ENCODE data around the gene ACD. TPM values are rescaled to one million over a fixed set of nuclear protein-coding genes. Genes with fewer than 3 reads are reported as not detected.

Gene ACD
- total and polyA plus RNA-seq, 9 donors, result 5.3 to 40.8 (median 29.4) TPM

DNA sequence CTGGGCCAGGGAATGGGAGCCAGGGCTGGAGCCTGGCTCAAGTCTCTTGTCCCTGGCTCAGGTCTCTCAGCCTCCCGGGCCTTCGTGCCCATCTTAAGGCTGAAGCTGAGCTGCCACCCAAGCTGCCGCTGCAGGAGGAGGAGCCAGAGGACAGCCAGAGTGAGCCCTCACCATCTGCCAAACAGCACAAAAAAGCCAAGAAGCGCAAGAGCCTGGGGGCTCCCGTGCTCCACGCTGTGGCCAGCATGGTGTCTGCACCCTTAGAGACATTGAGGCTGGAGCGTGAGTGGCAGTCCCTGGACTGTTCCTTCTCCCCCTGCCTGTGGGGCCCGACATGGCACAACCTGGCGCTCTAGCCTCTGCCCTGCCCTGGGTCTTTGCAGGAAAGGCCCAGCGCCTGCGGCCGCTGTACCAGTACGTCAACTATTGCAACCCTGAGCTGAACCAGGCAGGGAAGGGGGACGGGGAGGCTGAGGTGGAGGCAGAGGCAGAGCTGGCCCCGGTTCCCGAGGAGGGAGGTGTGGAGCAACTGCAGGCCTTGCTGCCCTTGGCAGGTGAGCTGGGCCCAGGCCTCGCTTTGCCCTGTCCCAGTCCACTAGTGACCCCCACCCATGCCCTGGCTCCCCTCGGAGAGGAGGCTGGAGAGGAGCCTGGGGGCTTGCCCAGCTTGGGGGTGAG is 7.9 kb upstream of the ACD start:
- no peaks in the 10 kb centered on the region for H3K27me3 ChIP-seq
- no peaks in the 10 kb centered on the region for H3K36me3 ChIP-seq
- peak; percentile 75 to 85 (median 81) for DNase-seq
- peaks cover 10% of the 10 kb centered on the region for H3K4me1 ChIP-seq (ENCODE audit: insufficient read depth)
- no peak for TF ChIP-seq POLR2A (IDR thresholded peaks at IDR 0.05)
- TF ChIP-seq, protein P1, sequence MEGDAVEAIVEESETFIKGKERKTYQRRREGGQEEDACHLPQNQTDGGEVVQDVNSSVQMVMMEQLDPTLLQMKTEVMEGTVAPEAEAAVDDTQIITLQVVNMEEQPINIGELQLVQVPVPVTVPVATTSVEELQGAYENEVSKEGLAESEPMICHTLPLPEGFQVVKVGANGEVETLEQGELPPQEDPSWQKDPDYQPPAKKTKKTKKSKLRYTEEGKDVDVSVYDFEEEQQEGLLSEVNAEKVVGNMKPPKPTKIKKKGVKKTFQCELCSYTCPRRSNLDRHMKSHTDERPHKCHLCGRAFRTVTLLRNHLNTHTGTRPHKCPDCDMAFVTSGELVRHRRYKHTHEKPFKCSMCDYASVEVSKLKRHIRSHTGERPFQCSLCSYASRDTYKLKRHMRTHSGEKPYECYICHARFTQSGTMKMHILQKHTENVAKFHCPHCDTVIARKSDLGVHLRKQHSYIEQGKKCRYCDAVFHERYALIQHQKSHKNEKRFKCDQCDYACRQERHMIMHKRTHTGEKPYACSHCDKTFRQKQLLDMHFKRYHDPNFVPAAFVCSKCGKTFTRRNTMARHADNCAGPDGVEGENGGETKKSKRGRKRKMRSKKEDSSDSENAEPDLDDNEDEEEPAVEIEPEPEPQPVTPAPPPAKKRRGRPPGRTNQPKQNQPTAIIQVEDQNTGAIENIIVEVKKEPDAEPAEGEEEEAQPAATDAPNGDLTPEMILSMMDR (IDR thresholded peaks at IDR 0.05), result peak; percentile 85 to 92 (median 89)
- 17 to 26% (median 19%) methylated on average over 15 to 18 of the region's 18 CpGs for WGBS, 3 donors
- peak overlapping the region; percentile 66 for H3K4me3 ChIP-seq
- intact Hi-C loops (cut with DNase I), result loop anchor here in 3 of 4 donors (5.0 to 10.0 kb wide), 4 partner anchors 106 to 267 kb away; partner anchors contain the start of genes RIPOR1 (in 2 of the 3), CTCF (in 1 of the 3), CTRL (in 1 of the 3) and PSMB10 (in 1 of the 3)
- H3K27ac ChIP-seq, result peak overlapping the region in 1 of 2 donors; percentile 65
- H3K9me3 ChIP-seq, result no peaks in the 10 kb centered on the region

DNA sequence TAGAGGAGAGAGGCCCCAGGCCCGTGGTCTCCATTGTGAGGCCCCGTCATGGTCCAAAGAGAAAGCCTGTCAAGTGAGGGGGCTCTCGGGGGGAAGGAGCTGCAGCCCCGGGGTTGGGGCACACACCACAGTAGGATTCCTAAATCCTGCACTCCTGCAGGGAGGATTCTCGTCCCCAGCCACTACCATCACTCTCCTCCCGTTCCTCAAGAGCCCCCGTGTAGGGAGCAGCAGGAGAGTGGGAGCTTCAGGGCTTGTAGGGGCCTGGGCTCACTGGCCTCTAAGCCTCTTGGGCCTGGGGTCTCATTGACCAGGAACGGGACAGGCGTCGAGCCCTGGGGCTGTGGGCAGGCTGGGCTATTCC is 7.4 kb upstream of the ACD start:
- TF ChIP-seq, protein P1 (IDR thresholded peaks at IDR 0.05), result no peak
- TF ChIP-seq EP300 (IDR thresholded peaks at IDR 0.05) (no peak), POLR2A (IDR thresholded peaks at IDR 0.05) (no peak)
- Histone ChIP-seq H3K4me1 (ENCODE audit: insufficient read depth) (peaks cover 8% of the 10 kb centered on the region), H3K27ac (peak overlapping the region in 1 of 2 donors; percentile 65), H3K9me3 (no peaks in the 10 kb centered on the region), H3K36me3 (no peaks in the 10 kb centered on the region), H3K27me3 (no peaks in the 10 kb centered on the region), H3K4me3 (peak overlapping the region; percentile 66)
- 17 to 21% (median 21%) methylated on average over 7 to 10 of the region's 10 CpGs for WGBS, 3 donors
- DNase-seq, result no peak
- intact Hi-C loops (cut with DNase I), result loop anchor here in 3 of 4 donors (5.0 to 10.0 kb wide), 4 partner anchors 105 to 267 kb away; partner anchors contain the start of genes RIPOR1 (in 2 of the 3), CTCF (in 1 of the 3), CTRL (in 1 of the 3) and PSMB10 (in 1 of the 3)

DNA sequence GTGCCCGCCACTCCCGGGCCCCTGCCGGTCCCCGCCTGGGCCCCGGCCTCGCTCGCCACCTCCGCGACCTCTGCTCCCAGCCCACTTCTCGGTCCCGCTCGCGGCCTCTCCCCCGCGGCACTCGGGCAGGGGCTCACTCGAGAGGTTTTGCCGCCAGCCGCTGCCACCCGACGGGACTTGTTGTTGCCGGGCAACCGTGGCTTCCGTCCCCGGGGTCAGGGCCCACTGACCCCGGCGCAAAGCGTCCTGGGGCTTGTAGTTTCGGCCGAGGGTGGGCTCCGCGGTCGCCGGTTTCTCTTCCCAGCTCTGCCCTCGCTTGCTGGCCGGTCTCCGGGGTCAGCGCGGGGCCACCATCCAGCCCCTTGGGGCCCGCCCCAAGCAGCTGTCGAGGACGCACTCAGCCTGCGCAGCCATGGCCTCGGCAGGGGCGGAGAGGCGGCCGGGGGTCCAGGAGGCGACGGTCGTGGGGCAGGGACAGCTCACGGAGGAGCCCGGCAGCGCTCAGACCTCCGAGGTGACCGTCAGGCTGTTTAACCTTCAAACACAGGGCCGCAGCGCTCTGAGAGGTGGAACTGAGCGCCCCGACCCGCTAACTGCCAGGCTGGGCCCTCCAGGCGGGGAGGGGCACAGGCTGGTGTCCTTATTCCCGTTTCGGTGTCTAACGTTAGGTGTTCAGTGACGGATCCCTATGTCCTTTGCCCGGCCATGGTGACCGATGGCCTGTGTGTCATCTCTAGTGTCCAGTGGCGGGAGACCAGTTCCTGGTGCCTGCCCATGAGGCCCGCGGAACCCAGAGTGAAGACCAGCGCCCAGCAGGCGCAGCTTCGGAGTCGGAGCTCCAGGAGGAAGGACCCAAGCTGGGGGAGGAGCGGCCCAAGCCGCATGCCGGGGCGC is 6.7 kb upstream of the ACD start, which contains the start of the genes C16orf86 and ENKD1:
TSS of gene C16orf86 (plus strand) at position 256 of the 894 bp plus-strand sequence. CDS start at position 413, 157 bp downstream.
TSS of gene ENKD1 (minus strand) at position 192 of the 894 bp plus-strand sequence. CDS start 308 bp downstream, outside the sequence.
- H3K4me1 ChIP-seq (ENCODE audit: insufficient read depth), result peaks cover 8% of the 10 kb centered on the region
- H3K9me3 ChIP-seq, result no peaks in the 10 kb centered on the region
- no peaks in the 10 kb centered on the region for H3K27me3 ChIP-seq
- TF ChIP-seq, protein P1 (IDR thresholded peaks at IDR 0.05), result no peak
- TF ChIP-seq POLR2A (IDR thresholded peaks at IDR 0.05), result peak; percentile 33
- no peak for TF ChIP-seq EP300 (IDR thresholded peaks at IDR 0.05)
- WGBS, 3 donors, result 4 to 15% (median 6%) methylated on average over 20 to 78 of the region's 78 CpGs
- DNase-seq, result peak; percentile 77 to 91 (median 86)
- no peaks in the 10 kb centered on the region for H3K36me3 ChIP-seq
- H3K4me3 ChIP-seq, result peak within 1 kb of the TSS; percentile 66
- intact Hi-C loops (cut with DNase I), result loop anchor here in 3 of 4 donors (5.0 to 10.0 kb wide), 4 partner anchors 105 to 268 kb away; partner anchors contain the start of genes RIPOR1 (in 2 of the 3), CTCF (in 1 of the 3), CTRL (in 1 of the 3) and PSMB10 (in 1 of the 3)
- H3K27ac ChIP-seq, result peak within 1 kb of the TSS; percentile 65 to 68
